Endothelial cell of umbilical vein (primary cell): ENCODE measurements around the gene GUCA2B.

Experiments
- EZH2 ChIP-seq: IDR thresholded peaks from 2 replicates; pipeline ENCODE4 v1.6.1; 2012; ENCODE audit warnings: borderline replicate concordance, low read depth, mild to moderate bottlenecking, moderate library complexity, low read length, inconsistent platforms; ENCODE audit not compliant: severe bottlenecking
- POLR2A ChIP-seq: IDR thresholded peaks from 2 replicates; pipeline ENCODE4 v1.6.1; 2012; ENCODE audit warnings: low read depth, mild to moderate bottlenecking, control low read depth, low read length
- TF ChIP-seq, protein P1 (sequence below), 2 donors: IDR thresholded peaks; 1 replicate in 1 of 2; 2 replicates in 1 of 2; pipeline ENCODE4 v1.5.1; 2011; ENCODE audit warnings: low read length in 2 of 2, mild to moderate bottlenecking in 2 of 2, moderate library complexity in 2 of 2, control low read depth in 1 of 2, inconsistent platforms in 1 of 2, low read depth in 1 of 2; ENCODE audit not compliant: insufficient read depth in 1 of 2; ENCODE audit errors: extremely low read depth in 1 of 2

DNA sequence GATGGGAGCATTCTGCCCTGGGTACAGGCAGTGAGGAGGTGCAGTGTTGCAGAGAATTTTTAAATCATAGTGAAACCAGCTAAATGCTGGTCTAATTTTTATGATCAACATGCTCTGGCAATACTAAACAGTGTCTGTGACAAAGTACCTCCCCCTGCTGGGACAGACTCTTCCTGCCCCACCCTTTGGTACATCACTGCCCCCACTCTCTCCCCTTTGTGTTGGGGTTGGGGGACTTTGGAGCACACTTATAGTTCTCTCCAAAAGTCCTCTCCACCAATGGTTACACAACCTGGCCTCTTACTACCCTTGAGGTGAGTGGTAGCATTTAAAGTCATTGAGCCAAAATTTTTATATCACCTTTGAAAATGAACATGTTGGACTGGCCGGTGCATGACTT lies 48.2 kb upstream of the GUCA2B start:
- TF ChIP-seq POLR2A (no peak), EZH2 (no peak)
- TF ChIP-seq, protein P1, sequence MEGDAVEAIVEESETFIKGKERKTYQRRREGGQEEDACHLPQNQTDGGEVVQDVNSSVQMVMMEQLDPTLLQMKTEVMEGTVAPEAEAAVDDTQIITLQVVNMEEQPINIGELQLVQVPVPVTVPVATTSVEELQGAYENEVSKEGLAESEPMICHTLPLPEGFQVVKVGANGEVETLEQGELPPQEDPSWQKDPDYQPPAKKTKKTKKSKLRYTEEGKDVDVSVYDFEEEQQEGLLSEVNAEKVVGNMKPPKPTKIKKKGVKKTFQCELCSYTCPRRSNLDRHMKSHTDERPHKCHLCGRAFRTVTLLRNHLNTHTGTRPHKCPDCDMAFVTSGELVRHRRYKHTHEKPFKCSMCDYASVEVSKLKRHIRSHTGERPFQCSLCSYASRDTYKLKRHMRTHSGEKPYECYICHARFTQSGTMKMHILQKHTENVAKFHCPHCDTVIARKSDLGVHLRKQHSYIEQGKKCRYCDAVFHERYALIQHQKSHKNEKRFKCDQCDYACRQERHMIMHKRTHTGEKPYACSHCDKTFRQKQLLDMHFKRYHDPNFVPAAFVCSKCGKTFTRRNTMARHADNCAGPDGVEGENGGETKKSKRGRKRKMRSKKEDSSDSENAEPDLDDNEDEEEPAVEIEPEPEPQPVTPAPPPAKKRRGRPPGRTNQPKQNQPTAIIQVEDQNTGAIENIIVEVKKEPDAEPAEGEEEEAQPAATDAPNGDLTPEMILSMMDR (IDR thresholded peaks at IDR 0.05; ENCODE audit: extremely low read depth in 1 of 2, insufficient read depth in 1 of 2, low read depth in 1 of 2, low read length in 2 of 2): no peak
